Fibroblast of skin of left biceps (primary cell): ENCODE data around the gene AKAP12.
"Not testable (repeated sequence)": the region's sequence is repeated elsewhere in the genome, so short reads cannot be mapped to it uniquely, and the experiment has no call there.

Source experiments
- DNase-seq, 2 experiments: peaks; one replicate each; pipeline ENCODE4 v3.0.0-alpha.2; 2013; ENCODE audit warnings: low read depth in 2 of 2

The AKAP12 gene

DNA sequence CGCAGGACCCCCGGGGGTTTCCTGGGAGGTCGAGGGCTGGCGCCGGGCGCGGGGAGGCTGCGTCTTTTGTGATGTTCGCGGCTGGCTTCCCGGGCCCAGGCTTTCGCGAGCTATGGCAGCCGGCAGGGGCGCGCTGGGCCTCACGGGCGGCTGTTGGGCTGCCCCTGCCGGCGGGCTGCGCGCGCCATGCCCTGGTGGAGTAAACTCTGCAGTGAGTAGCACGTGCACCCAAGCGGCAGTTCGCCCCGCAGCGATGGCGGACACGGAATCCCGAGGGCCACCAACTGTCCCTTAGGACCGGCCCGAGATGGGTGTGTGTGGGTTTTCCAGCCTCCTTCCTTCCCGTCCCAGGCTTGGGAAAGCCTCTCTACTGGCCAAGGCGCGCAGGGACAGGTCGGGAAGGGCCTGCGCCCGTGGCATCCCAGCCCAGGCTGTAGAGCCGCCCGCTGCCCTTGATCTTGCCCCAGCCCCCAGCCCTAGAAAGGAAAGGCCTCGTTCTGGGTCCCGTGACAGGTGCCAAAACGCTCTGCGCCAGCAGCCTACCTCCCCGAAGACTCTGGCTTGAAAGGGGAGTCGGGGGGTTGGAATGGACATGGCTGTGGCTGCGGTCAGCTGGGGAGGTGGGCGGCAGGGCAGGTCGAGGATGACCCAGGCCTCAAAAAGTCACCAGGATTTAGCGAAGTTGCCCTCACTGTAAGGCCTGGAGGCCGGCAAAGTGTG, 101.9 kb downstream of the AKAP12 start:
- DNase-seq = no peak

- not testable (repeated sequence) for DNase-seq
Observed at GRCh38 chr6:151342750-151343149, 103.0 kb downstream of the AKAP12 start.

DNA sequence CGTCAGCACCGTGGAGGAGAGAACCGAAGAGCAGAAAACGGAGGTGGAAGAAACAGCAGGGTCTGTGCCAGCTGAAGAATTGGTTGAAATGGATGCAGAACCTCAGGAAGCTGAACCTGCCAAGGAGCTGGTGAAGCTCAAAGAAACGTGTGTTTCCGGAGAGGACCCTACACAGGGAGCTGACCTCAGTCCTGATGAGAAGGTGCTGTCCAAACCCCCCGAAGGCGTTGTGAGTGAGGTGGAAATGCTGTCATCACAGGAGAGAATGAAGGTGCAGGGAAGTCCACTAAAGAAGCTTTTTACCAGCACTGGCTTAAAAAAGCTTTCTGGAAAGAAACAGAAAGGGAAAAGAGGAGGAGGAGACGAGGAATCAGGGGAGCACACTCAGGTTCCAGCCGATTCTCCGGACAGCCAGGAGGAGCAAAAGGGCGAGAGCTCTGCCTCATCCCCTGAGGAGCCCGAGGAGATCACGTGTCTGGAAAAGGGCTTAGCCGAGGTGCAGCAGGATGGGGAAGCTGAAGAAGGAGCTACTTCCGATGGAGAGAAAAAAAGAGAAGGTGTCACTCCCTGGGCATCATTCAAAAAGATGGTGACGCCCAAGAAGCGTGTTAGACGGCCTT, 110.0 kb downstream of the AKAP12 start:
- no peak for DNase-seq

GRCh38 chr6:151350442-151351145, 110.8 kb downstream of the AKAP12 start:
- DNase-seq = no peak

DNA sequence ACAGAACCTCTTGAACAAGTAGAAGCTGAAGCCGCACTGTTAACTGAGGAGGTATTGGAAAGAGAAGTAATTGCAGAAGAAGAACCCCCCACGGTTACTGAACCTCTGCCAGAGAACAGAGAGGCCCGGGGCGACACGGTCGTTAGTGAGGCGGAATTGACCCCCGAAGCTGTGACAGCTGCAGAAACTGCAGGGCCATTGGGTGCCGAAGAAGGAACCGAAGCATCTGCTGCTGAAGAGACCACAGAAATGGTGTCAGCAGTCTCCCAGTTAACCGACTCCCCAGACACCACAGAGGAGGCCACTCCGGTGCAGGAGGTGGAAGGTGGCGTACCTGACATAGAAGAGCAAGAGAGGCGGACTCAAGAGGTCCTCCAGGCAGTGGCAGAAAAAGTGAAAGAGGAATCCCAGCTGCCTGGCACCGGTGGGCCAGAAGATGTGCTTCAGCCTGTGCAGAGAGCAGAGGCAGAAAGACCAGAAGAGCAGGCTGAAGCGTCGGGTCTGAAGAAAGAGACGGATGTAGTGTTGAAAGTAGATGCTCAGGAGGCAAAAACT, 111.5 kb downstream of the AKAP12 start:
- DNase-seq = no peak

- DNase-seq = no peak
Observed at GRCh38 chr6:151351731-151352130, 112.0 kb downstream of the AKAP12 start.

DNA sequence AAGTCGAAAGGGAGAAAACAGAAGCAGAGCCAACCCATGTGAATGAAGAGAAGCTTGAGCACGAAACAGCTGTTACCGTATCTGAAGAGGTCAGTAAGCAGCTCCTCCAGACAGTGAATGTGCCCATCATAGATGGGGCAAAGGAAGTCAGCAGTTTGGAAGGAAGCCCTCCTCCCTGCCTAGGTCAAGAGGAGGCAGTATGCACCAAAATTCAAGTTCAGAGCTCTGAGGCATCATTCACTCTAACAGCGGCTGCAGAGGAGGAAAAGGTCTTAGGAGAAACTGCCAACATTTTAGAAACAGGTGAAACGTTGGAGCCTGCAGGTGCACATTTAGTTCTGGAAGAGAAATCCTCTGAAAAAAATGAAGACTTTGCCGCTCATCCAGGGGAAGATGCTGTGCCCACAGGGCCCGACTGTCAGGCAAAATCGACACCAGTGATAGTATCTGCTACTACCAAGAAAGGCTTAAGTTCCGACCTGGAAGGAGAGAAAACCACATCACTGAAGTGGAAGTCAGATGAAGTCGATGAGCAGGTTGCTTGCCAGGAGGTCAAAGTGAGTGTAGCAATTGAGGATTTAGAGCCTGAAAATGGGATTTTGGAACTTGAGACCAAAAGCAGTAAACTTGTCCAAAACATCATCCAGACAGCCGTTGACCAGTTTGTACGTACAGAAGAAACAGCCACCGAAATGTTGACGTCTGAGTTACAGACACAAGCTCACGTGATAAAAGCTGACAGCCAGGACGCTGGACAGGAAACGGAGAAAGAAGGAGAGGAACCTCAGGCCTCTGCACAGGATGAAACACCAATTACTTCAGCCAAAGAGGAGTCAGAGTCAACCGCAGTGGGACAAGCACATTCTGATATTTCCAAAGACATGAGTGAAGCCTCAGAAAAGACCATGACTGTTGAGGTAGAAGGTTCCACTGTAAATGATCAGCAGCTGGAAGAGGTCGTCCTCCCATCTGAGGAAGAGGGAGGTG, 112.9 kb downstream of the AKAP12 start:
- no peak for DNase-seq

DNA sequence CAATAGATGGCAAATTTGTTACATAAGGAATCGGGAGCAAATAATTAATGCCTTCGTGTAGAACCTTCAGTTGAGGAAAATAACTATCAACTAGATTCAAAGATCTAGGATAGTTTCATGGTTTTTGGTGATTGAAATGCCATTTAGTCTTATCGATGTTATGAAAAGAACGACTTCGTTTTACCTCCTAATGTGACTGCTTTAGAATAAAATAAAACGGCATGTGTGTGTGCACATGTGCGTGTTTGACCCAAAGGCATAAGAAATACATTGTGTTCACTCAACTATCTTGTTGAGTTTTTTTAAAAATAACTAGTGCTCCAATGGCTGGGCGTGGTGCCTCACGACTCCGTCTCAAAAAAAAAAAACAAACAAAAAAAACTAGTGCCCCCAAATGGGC, 114.0 kb downstream of the AKAP12 start:
- no peak for DNase-seq

- not testable (repeated sequence) for DNase-seq
Observed at GRCh38 chr6:151356983-151357382, 117.2 kb downstream of the AKAP12 start.

DNA sequence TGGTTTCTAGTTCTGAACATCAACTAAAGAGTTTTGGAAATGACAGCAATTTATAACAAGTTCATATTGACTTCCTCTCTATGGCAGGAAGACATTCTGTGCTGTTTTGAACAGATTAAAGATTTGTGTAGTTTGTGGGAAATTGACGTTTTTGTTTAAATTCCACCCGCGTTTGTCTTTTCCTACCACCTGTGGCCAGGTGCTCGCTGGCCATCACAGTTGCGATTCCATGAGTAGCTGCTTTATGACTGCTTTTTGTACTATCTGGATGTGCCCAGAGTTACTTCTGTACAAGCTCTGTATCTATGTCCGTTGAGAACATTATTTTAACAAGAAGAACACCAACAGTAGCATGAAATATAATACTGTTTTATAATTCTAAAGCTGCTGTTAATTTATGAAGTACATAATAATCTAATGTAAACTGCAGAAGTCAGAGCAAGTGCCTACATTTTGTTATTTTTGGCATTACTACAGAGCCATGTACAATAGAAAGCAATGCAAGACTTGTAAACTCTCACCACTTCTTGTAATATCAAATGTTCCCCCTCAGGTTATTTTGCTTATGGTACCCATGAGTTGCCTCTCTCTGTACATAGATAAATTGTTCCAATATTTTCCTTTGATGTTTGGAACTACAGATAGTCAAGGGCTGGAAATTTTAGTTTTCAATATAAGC, 118.1 kb downstream of the AKAP12 start:
- DNase-seq = no peak

DNA sequence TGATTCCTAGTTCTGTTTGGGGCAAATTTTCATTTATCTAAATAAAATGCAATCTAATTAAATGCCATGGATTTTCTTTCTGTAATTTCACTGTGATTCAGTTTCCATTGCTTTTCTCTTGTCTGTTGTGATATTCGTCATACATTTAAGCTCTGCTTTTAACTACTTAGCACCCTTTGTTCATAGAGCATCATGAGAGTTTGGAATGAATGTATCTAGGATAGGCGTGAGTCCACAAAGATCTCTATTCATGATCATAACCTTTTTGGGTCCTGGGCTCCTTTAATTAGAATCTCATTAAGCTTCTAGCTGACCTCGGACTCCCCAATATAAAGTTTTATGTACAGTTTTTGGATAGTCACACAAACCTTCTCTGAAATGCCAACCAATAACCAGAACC, 118.7 kb downstream of the AKAP12 start:
- no peak for DNase-seq

DNA sequence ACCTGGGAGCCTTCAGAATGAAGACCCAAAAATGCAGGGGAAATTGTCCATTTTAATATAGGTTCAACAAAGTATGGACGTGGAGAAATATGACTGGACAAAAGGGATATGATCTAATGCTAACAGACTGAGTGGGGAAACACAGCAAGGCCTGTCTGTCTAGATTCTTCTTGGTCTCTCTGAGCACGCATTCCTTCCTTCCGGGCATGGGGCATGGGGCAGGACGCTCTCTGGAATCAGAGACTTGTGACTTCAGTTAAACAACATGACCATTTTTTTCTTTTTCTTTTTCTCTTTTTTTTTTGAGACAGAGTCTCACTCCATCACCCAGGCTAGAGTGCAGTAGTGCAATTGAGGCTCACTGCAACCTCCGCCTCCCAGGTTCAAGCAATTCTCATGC, 119.7 kb downstream of the AKAP12 start:
- DNase-seq = no peak

DNA sequence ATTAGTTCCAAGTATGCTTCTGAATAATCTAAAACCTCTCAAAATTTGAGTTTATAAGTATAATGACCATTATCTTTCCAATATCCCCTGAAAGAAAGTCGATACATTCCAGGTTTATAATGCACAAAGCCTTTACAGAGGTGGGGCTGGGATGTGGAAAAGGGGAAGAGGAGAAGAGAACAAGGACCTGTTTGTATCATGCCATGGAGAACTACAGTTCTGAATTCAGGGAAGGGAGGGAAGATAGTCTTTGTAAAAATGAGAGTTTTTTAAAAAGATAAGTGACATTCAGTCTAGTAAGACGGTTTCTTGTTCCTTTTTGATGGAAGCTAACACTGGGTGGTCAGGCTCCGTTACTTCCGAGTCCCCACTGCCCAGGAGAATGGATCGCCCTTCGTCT, 125.5 kb downstream of the AKAP12 start:
- DNase-seq = no peak

- DNase-seq = no peak
Observed at GRCh38 chr6:151370509-151371078, 130.8 kb downstream of the AKAP12 start.

DNA sequence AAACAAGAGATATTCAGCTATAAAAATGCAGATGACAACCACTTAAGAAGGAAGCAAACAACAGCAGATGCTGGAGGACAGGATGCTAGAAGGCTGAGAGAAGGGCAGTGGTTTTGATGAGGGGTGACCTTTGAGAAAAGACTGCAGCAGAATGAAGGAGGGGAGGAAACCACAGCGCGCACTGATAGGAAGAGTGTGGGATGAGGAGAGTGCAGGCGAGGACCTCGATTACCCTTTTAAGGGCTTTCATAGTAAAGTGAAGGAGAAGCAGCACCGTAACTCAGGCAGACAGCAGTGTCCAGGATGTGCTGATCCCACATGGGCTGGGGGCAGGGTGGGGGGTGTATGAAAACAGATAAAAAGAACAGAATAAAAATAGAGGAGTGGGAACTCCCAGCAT, 132.4 kb downstream of the AKAP12 start:
- no peak for DNase-seq

- DNase-seq = no peak
Observed at GRCh38 chr6:151374036-151374683, 134.4 kb downstream of the AKAP12 start.

GRCh38 chr6:151375833-151376232, 136.1 kb downstream of the AKAP12 start:
- DNase-seq = no peak

GRCh38 chr6:151376440-151376839, 136.7 kb downstream of the AKAP12 start:
- DNase-seq = no peak

- no peak for DNase-seq
Observed at GRCh38 chr6:151377095-151377494, 137.3 kb downstream of the AKAP12 start.
